Small intestine (tissue), 7 donors: ENCODE results near the gene CHST11. TPM values are rescaled to one million over a fixed set of nuclear protein-coding genes. Genes with fewer than 3 reads are reported as not detected.
A peak's percentile ranks its signal among the peaks of the same experiment; 100 is the strongest.
"Not testable (repeated sequence)": the region's sequence is repeated elsewhere in the genome, so short reads cannot be mapped to it uniquely, and the experiment has no call there.

Experiments
- DNase-seq, 2 donors: peaks; one replicate each; pipeline versions ENCODE4 v3.0.0 to v3.0.0-alpha.2; 2013
- FAIRE-seq: peaks from 2 replicates; lab custom pipeline; 2012; peaks lifted over from hg19 to GRCh38; lab: Jason Lieb, UNC
- H3K27ac ChIP-seq, 3 donors: one replicate each; pipeline ENCODE4 v1.5.1; 2013; ENCODE audit warnings: low read length in 2 of 3, mild to moderate bottlenecking in 2 of 3, control low read depth in 1 of 3, inconsistent platforms in 1 of 3, low read depth in 1 of 3, moderate library complexity in 1 of 3
- H3K27me3 ChIP-seq, 3 donors: one replicate each; pipeline ENCODE4 v1.6.1; 2013; ENCODE audit warnings: low read length in 3 of 3, inconsistent platforms in 1 of 3; ENCODE audit not compliant: control insufficient read depth in 3 of 3, insufficient read depth in 3 of 3
- H3K36me3 ChIP-seq, 3 donors: one replicate each; pipeline ENCODE4 v1.6.1; 2013; ENCODE audit warnings: low read length in 3 of 3, inconsistent platforms in 1 of 3, low read depth in 1 of 3, mild to moderate bottlenecking in 1 of 3, moderate library complexity in 1 of 3; ENCODE audit not compliant: control insufficient read depth in 3 of 3, insufficient read depth in 2 of 3
- H3K4me1 ChIP-seq, 3 donors: one replicate each; pipeline ENCODE4 v1.6.1; 2013; ENCODE audit warnings: low read length in 2 of 3, inconsistent platforms in 1 of 3, low read depth in 1 of 3, mild to moderate bottlenecking in 1 of 3, moderate library complexity in 1 of 3; ENCODE audit not compliant: control insufficient read depth in 3 of 3, insufficient read depth in 2 of 3
- H3K4me3 ChIP-seq, 3 donors: one replicate each; pipeline ENCODE4 v1.5.1; 2013; ENCODE audit warnings: low read length in 3 of 3, control low read depth in 1 of 3, inconsistent platforms in 1 of 3, low read depth in 1 of 3, mild to moderate bottlenecking in 1 of 3, moderate library complexity in 1 of 3
- H3K9me3 ChIP-seq, 2 donors: one replicate each; pipeline ENCODE4 v1.6.1; 2013; ENCODE audit warnings: low read depth in 1 of 2, low read length in 1 of 2; ENCODE audit not compliant: control insufficient read depth in 2 of 2, insufficient read depth in 1 of 2
- WGBS, 3 donors: extraction: QIAGEN DNeasy Blood & Tissue Kit; methylation state at CpG; one replicate each; pipeline ENCODE4 v1.1.7; 2013; 5-methylcytosine and 5-hydroxymethylcytosine counted together
- polyA plus RNA-seq, 4 donors: library from polyadenylated mRNA; stranded (reverse) in 3 of 4; unstranded in 1 of 4; fragments of 200-250 nt in 3 of 4; fragments of 120-200 nt in 1 of 4; gene quantifications; one replicate each; pipeline versions ENCODE4 v1.2.1 to v1.2.3, GENCODE V29; 2013
- donor health status: healthy with polysubstance abuse.
- donor health status: control.
- donor health status: control.
- donor health status: Bipolar disorder and iron deficiency.
- donor health status: healthy.

Gene CHST11
- polyA plus RNA-seq, 4 donors, result 0.89 to 3.0 (median 2.0) TPM

- Histone ChIP-seq H3K27ac (peak overlapping the region in 1 of 3 donors; percentile 44), H3K4me3 (no peak overlapping the region), H3K27me3 (no peaks in the 10 kb centered on the region), H3K4me1 (peaks cover 0 to 25% (median 0%) of the 10 kb centered on the region in 3 donors), H3K36me3 (no peaks in the 10 kb centered on the region), H3K9me3 (no peaks in the 10 kb centered on the region)
- FAIRE-seq (no peak), DNase-seq (no peak)
- 50 to 66% (median 61%) methylated on average over 4 of the region's 4 CpGs for WGBS, 3 donors
Observed at GRCh38 chr12:104522985-104523722, 66.4 kb downstream of the CHST11 start.

GRCh38 chr12:104524034-104524832 is 67.5 kb downstream of the CHST11 start:
- Histone ChIP-seq H3K4me1 (peaks cover 0 to 25% (median 0%) of the 10 kb centered on the region in 3 donors), H3K36me3 (no peaks in the 10 kb centered on the region), H3K27me3 (no peaks in the 10 kb centered on the region), H3K9me3 (no peaks in the 10 kb centered on the region), H3K27ac (no peak overlapping the region), H3K4me3 (no peak overlapping the region)
- DNase-seq (no peak), FAIRE-seq (no peak)
- WGBS, 3 donors, result 62 to 75% (median 71%) methylated on average over 7 of the region's 7 CpGs

DNA sequence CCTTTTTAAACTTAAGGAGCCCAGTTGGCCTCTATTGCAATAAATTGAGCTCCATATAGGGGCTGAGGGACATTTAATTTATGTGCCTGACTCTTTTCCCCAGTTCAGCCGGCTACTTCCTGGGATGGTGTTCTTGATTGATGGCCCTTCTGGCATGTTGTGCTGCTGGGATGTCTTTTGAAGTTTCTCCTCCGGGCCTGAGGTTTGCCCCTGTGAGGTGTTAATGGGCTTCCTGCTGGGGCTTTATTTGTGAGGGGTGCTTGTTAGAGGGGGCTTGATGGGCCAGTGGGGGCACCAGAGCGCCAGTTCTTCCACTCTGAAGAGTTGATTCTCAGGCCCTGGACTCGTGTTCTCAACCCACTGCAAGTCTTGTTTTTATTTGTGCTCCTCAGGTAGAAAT is 69.6 kb downstream of the CHST11 start:
- 63 to 73% (median 63%) methylated on average over 4 of the region's 4 CpGs for WGBS, 3 donors
- no peaks in the 10 kb centered on the region for H3K27me3 ChIP-seq
- H3K27ac ChIP-seq, result no peak overlapping the region
- peaks cover 0 to 4% of the 10 kb centered on the region in 2 donors for H3K9me3 ChIP-seq
- DNase-seq (no peak), FAIRE-seq (no peak)
- peaks cover 0 to 14% (median 0%) of the 10 kb centered on the region in 3 donors for H3K4me1 ChIP-seq
- no peaks in the 10 kb centered on the region for H3K36me3 ChIP-seq
- no peak overlapping the region for H3K4me3 ChIP-seq

DNA sequence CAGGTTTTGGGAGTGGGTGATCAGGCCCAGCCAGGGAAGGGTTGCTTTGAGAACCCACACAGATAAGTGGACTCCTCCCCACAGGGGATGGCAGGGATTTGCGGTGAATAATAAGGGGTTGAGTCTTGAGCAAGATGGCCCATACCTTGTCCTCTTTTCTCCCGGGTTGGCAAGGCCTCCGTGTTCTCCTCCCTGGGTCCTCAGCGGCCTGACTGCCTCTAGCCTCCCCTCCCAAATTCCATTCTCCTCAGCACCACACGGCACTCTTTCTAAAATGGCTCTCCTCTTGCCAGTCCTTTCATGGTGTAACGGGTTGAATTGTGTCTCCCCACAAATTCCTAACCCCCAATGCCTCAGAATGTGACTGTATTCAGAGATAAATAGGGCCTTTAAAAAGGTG is 70.0 kb downstream of the CHST11 start:
- H3K4me3 ChIP-seq, result no peak overlapping the region

GRCh38 chr12:104527653-104528052 is 70.9 kb downstream of the CHST11 start:
- H3K4me1 ChIP-seq, result peaks cover 0 to 14% (median 0%) of the 10 kb centered on the region in 3 donors
- H3K36me3 ChIP-seq, H3K27ac ChIP-seq, H3K9me3 ChIP-seq, DNase-seq, H3K4me3 ChIP-seq, H3K27me3 ChIP-seq, FAIRE-seq: not testable (repeated sequence)
- WGBS, 3 donors, result 75 to 84% (median 82%) methylated on average over 5 of the region's 5 CpGs

More for the DNA sequence above, 70.0 kb downstream of the CHST11 start:
- DNase-seq (no peak), FAIRE-seq (no peak)
- Histone ChIP-seq H3K36me3 (no peaks in the 10 kb centered on the region), H3K27me3 (no peaks in the 10 kb centered on the region), H3K27ac (no peak overlapping the region), H3K9me3 (peaks cover 0 to 4% of the 10 kb centered on the region in 2 donors), H3K4me1 (peaks cover 0 to 14% (median 0%) of the 10 kb centered on the region in 3 donors)
- WGBS, 3 donors, result 83 to 87% (median 85%) methylated on average over 6 of the region's 6 CpGs

DNA sequence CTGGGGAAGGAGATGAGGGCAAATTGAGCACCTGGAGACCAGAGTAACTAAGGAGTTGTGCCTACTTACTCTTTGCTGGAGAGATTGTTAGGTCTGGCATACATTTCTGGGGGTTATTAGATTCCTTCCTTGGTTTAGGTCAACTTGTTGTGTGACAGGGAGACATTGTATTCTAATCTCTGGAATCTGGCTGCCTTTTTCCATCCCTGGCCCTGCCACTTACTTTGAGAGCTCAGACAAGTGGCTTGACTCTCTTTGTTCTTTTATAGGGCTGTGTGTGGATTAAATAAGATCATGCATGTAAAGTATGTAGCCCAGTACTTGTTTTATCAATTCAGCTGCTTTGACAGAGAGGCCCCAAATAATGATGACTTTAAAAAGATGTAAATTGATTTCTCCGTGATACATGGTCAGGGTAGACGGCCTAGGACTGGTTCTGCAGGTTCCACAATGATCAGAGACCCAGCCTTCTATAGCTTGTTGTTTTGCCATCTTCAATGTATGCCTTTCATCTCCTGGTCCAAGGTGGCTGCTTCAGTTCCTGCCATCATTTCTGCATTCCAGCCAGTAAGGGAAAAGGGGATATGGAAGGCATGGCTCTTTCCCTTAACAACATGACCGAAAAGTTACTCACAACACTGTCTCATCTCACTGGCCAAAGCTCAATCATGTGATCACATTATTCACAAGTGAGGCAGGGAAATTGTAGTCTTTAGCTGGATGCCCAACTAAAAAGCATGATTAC is 72.6 kb downstream of the CHST11 start:
- no peak for DNase-seq
- Histone ChIP-seq H3K36me3 (no peaks in the 10 kb centered on the region), H3K9me3 (peaks cover 0 to 4% of the 10 kb centered on the region in 2 donors), H3K27me3 (no peaks in the 10 kb centered on the region), H3K4me3 (no peak overlapping the region), H3K4me1 (peaks cover 0 to 2% (median 0%) of the 10 kb centered on the region in 3 donors), H3K27ac (no peak overlapping the region)
- no peak for FAIRE-seq
- 63 to 89% (median 69%) methylated on average over 3 of the region's 3 CpGs for WGBS, 3 donors

DNA sequence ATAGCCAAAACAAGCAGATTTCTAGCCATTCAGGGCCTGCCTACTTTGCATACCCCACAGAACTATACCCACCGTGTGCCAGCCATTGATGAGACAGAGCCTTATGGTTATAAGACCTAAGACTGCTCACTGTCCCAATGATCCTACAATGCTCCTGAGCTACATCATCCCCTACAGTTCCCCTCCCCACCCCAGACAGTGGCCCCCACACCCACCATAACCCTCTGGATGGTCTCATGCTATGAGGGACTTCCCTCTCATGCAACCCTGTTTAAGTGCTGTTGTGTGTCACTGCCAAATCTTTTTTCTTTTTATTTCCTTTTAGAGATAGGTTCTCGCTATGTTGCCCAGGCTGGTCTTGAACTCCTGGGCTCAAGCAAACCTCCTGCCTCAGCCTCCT is 75.9 kb downstream of the CHST11 start:
- H3K9me3 ChIP-seq, result peaks cover 0 to 4% of the 10 kb centered on the region in 2 donors
- H3K4me3 ChIP-seq, result no peak overlapping the region
- H3K27ac ChIP-seq, result no peak overlapping the region
- no peaks in the 10 kb centered on the region for H3K4me1 ChIP-seq
- H3K36me3 ChIP-seq, result no peaks in the 10 kb centered on the region
- H3K27me3 ChIP-seq, result no peaks in the 10 kb centered on the region
- 92 to 93% (median 93%) methylated on average over 2 of the region's 2 CpGs for WGBS, 3 donors
- DNase-seq, result no peak
- no peak for FAIRE-seq

DNA sequence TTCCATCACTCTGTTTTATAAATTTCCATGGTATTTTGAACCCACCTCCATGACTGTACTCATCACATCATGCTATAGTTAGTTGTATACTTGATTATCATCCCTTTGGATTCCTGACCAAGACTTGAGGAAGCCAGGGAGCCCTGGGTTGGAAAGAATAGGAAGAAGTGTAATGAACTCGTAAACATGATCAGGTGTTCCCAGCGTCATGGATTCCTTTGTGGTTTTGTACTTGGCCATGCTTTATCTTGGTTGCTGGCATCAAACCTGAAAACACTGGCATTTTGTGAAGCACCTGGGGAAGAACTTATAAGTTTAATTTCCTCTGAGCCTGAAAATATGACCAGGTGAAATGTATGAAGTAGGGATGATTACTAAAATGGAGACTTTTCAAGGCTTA is 76.4 kb downstream of the CHST11 start:
- Histone ChIP-seq H3K4me1 (no peaks in the 10 kb centered on the region), H3K9me3 (peaks cover 0 to 4% of the 10 kb centered on the region in 2 donors), H3K27me3 (no peaks in the 10 kb centered on the region), H3K4me3 (no peak overlapping the region), H3K36me3 (no peaks in the 10 kb centered on the region), H3K27ac (no peak overlapping the region)
- FAIRE-seq (no peak), DNase-seq (no peak)
- WGBS, 3 donors, result 54 to 88% (median 72%) methylated on average over 2 of the region's 2 CpGs
